AG10803 (cell line): ENCODE results near the gene FBXO38.

Source experiments
- DNase-seq: peaks from one replicate; pipeline ENCODE4 v3.0.0; 2010; ENCODE audit warnings: low read depth
- H3K4me3 ChIP-seq: 2 replicates; pipeline ENCODE4 v1.5.1; 2011; ENCODE audit warnings: mild to moderate bottlenecking, low read length, control low read depth
- CTCF ChIP-seq: conservative IDR thresholded peaks from 2 replicates; pipeline ENCODE4 v1.5.1; 2011; ENCODE audit warnings: mild to moderate bottlenecking, low read length, control low read depth, inconsistent platforms

Gene FBXO38

GRCh38 chr5:148482196-148482595 lies 98.4 kb downstream of the FBXO38 start:
- TF ChIP-seq CTCF, result no peak
- DNase-seq, result no peak

GRCh38 chr5:148482697-148483462 lies 99.1 kb downstream of the FBXO38 start:
- DNase-seq, result peak; percentile 40
- H3K4me3 ChIP-seq, result peak overlapping the region; percentile 23; the same call in 1 of the 2 replicates
- peak; percentile 79 for TF ChIP-seq CTCF

More at GRCh38 chr5:148482196-148482595, 98.4 kb downstream of the FBXO38 start:
- no peak overlapping the region for H3K4me3 ChIP-seq

GRCh38 chr5:148483750-148484149 lies 100.0 kb downstream of the FBXO38 start:
- TF ChIP-seq CTCF, result no peak

GRCh38 chr5:148484651-148485050 lies 100.9 kb downstream of the FBXO38 start:
- TF ChIP-seq CTCF, result no peak
- H3K4me3 ChIP-seq, result no peak overlapping the region
- no peak for DNase-seq

More at GRCh38 chr5:148483750-148484149, 100.0 kb downstream of the FBXO38 start:
- DNase-seq, result no peak
- H3K4me3 ChIP-seq, result no peak overlapping the region

GRCh38 chr5:148486456-148486855 lies 102.7 kb downstream of the FBXO38 start:
- no peak for DNase-seq
- H3K4me3 ChIP-seq, result no peak overlapping the region
- TF ChIP-seq CTCF, result no peak

- no peak overlapping the region for H3K4me3 ChIP-seq
- DNase-seq, result no peak
- TF ChIP-seq CTCF, result no peak
Observed at GRCh38 chr5:148488757-148489156, 105.0 kb downstream of the FBXO38 start.
